NCI-H345 (cell line): Measurements from ENCODE around the gene CFAP65.
A peak's percentile ranks its signal among the peaks of the same experiment; 100 is the strongest.

Source experiments
- DNase-seq: peaks from one replicate; lab custom pipeline; 2025; lab: John Stamatoyannopoulos, UW

CFAP65 gene

DNA sequence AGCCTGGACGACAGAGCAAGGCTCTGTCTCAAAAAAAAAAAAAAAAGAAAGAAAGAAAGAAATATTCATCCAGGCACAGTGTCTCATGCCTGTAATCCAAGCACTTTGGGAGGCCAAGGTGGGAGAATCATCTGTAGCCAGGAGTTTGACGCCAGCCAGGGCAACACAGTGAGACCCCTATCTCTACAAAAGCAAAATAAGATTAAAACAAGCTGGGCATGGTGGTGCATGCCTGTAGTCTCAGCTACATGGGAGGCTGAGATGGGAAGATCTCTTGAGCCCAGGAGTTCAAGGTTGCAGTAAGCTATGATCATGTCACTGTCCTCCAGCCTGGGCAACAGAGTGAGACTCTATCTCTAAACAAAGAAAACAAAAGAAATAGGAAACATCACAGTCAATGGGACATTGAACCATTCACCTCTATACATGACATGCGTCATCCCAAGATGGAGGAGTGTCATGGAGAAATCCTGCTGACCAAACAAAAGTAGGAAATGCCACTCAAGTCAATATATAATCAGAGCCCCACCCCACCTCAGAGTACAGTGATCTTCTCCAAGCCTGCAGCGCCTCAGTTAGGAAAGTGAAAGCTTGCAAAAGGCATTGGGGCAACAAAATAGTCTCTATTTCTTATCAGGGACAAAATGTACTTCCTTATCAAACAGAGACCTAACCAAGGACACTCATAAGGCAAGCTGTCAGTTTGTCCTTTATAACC lies 66.1 kb downstream of the CFAP65 start:
- no peak for DNase-seq

DNA sequence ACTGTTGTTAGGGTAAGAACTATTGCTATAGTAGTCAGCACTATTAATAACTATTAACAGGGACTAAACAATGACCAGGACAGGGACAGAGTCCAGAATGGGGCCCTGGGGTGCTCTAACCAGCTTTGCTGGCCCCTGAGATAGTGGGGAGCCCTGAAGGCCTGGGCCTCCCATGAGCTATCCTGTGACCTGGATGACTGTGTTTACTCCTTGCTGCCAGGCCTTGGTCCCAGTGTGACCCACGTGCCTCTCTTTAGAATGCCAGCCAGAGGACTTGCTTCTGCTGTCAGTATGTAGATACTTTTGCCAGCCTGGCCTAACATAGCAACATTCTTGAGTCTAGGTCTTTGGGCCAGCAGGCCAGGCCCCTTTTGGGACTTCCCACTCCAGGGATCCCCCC lies 70.4 kb downstream of the CFAP65 start:
- no peak for DNase-seq

DNA sequence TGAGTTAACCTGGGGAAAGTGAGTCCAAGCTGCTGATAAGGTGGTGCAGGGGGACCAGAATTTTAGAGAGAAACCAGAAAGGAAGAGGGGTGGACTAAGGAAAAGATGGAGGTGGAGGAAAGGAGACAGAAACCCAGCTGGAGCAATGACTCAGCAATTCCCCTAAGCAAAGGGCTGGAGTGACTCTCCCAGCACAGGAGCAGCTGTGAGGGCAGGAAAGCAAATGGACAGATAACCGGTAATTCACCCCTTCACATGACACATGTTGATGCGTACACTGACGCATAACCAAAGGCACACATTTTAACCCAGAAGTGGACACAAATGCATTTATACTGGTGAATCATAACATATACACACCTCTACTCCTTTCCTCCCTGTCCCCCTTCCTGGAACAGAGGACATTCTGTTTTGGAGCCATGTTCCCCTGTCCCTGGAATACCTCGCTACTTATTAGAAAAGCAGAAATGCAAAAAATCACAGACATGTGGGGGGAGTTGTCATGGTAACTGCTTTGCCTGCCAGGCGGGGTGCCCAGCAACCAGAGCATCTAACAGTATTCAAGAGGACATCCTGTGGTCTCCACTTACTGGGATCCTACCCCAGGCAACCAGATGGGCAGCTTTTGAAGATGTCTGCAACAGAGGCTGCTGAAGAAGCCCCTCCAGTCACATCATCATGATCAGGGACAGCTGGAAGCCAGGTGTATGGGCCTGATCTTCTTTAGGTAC lies 77.1 kb downstream of the CFAP65 start:
- DNase-seq = peak; percentile 61

DNA sequence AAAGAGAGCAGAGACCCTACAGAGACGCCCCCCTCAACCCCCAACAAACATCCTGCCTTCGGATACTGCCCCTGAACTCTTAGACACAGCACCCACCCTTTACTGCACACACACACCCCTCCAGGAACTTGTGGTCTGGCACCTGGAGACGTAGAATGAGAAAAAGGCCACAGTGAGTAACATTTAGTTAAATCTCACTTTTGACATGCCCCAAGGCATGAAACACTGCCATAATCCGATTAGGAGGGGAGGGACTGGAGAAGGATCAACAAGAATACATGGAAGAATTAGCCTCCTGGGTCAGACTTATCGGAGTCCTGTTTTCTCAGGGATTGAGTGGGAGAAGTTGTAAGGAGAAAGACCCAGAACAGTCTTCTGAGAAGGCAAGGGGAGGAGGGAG lies 77.7 kb downstream of the CFAP65 start:
- no peak for DNase-seq

DNA sequence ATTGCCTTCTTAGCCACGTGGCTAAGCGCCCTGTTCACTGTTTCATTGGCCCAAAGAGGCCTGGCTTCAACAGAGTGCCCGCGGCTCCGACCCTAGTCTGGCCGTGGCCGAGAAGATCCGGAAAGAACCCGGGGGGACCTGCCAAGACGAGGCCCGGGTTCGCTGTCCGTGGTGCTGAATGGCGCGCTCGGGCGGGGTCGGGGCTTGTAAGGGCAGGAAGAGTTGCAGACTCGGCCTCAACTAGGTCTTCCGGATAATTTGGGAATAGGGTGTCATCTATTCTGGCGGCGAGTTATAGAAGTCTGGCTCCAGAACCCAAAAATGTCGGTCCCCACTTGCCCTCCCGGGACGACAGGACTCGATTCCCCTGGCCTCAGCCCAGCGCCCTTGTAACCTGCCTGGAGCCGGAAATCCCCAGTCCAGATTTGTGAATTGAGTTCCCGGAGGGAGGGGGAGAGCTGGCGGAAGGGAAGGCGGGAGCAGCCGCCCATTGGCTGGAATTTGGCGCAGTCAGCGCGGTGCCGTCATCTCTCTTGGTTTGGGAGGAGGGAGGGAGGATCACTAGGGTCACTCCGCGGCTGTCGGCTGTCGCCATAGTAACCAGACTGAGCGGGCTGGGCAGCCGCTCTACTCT lies 78.3 kb downstream of the CFAP65 start:
- peak; percentile 97 for DNase-seq

DNA sequence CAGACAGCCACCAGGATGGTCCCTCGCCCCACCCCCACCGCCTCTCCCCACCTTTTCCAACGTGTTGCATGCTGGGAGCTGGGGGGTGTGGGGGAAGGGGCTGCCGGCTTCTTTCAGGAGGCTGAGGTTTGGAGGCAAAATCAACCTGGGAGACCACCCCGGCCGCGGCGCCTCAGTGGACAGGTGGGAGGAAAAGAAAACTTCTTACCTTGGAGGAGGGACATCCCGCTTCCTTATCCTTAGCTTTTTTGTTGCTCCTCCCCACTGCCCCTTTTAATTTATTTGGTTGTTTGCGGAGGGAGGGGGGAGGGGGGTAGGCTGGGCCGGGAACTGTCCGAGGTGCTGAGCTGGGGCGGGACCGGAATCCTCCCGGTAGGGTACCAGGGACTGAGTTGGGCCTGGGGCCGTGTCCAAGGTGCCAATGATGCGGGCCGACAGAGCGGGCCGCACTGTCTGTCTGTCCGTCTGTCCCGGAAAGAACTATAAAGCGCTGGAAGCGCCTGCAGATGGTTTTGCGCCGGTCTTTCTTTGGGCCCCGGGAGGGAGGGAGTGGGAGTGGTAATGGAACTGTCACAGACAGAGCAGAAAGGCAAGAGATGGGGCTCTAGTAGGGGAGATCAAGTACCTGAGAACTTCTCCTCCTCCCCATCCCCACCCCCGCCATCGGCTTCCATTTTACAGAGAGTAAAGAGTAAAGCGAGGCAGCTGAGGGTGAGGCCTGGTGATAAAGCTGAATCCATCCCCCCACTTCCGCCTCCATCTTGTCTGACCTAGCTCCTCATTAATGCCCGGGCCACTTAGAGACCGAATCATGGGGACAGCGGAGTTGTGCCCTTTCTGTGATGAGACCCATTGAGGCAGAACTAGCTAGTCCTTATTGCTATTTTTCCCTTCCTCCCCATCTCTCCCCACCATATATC lies 79.4 kb downstream of the CFAP65 start:
- peak; percentile 78 for DNase-seq

DNA sequence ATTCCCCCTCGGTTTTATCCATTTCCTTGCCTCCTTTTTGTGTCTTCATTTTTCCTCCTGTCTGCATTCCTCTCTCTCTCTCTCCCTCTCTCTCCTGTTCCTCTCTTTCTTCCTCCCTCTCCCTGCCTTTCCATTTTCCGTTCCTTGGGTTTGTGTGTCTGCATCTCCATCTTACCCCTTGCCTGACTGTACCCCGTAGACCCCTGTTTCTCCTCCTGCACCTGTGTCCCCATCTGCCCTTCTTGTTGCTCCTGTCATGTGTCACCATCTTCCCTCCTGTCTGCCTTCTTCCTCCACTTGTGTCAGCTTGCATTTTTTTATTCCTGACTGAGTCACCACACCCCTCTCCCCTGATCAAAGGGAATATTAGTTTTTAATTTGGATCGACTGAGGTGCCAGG lies 80.1 kb downstream of the CFAP65 start:
- no peak for DNase-seq

DNA sequence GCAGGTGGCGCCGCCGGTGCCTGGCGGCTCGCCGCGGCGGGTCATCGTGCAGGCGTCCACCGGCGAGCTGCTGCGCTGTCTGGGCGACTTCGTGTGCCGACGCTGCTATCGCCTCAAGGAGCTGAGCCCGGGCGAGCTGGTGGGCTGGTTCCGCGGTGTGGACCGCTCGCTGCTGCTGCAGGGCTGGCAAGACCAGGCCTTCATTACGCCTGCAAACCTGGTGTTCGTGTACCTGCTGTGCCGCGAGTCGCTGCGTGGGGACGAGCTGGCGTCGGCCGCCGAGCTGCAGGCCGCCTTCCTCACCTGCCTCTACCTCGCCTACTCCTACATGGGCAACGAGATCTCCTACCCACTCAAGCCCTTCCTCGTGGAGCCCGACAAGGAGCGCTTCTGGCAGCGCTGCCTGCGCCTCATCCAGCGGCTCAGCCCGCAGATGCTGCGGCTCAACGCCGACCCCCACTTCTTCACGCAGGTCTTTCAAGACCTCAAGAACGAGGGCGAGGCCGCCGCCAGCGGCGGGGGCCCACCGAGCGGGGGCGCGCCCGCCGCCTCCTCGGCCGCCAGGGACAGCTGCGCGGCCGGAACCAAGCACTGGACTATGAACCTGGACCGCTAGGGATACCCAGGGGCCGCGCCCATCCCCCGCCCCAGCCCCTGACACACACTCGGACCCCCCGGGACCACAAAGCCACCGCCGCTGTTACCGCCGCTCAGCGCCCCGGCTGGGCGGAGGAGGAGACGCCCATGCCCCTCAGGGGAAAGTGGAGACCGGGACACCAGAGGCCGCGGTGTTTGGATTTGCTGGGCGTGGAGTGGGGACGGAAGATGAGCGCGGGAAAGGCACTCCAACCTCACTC lies 80.8 kb downstream of the CFAP65 start:
- peak; percentile 52 for DNase-seq

DNA sequence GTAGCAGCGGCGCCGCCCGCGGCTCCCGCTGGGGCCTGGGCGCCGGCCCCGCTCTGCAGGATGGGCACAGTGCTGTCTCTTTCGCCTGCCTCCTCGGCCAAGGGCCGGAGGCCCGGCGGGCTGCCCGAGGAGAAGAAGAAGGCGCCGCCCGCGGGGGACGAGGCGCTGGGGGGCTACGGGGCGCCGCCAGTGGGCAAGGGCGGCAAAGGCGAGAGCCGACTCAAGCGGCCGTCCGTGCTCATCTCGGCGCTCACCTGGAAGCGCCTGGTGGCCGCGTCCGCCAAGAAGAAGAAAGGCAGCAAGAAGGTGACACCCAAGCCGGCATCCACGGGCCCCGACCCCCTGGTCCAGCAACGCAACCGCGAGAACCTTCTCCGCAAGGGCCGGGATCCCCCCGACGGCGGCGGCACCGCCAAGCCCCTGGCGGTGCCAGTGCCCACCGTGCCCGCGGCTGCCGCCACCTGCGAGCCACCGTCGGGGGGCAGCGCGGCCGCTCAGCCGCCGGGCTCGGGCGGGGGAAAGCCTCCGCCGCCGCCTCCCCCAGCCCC lies 81.5 kb downstream of the CFAP65 start:
- no peak for DNase-seq

DNA sequence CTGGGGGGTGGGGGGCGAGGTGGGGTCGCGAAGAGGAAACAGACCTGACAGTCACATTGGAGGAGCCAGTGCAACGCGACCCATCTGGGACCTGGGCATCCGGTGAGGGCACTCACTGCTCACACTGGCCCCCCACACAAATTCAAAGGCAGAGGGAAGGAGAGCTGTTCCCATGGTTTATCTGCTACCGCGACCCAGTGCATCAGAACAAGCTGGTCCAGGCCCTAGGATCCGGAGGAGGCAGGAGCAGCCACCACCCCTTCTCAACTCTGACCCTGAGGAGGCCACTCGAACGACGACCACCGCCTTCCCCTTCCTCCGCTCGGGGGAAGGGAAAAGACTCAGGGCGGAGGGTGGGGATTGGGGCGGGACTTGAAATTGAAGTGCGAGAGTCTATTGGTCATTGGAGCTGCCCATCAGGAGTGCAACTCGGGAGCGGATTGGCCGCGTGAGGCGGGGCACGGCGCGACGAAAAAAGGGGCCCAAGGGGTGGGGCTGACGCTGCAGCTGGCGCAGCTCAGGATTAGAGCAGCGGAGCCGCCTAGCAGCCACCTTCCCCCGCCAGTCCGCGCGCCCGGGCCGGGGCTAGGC lies 82.1 kb downstream of the CFAP65 start, which contains the start of gene CDK5R2:
CDK5R2 (plus strand) TSS at position 526 of the 591 bp plus-strand sequence. CDS start 155 bp downstream, outside the sequence.
- DNase-seq = peak; percentile 97

DNA sequence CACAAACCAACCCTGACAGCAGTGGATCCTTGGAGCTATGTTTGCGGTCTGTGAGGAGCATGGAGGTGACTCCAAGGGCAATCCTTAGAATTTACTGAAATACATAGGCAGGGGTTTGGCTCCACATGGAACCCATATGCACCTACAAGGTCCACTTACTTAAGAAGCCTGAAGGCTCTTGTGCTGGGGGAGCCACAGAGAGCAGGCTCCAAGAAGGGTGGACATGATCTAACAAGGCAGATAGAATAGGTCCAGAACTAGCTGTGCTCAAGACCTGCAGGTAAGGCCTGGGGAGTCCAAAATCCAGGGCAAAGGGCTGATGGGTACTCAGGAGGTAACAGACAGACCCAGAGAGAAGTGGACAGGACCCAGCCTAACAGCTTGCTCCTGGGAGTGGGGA lies 83.0 kb downstream of the CFAP65 start:
- no peak for DNase-seq

DNA sequence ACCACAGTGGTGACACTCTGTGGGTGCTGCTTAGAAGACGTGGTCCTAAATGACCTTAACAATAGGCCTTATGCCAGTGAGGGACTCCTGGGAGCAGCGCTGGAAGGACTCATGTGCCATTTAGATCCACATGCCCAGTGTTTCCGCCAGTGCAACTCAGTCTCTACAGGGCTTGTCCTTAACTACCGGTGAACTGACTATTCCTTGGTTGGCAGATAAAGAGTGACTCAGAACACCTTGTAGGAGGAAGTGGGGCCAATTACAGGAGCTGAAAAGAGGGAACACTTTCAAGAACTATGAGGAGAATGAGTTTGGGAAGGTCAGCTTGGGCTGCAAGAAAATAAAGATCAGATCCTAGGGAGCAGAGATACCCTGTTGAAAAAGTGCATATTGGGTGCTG lies 83.6 kb downstream of the CFAP65 start:
- no peak for DNase-seq

DNA sequence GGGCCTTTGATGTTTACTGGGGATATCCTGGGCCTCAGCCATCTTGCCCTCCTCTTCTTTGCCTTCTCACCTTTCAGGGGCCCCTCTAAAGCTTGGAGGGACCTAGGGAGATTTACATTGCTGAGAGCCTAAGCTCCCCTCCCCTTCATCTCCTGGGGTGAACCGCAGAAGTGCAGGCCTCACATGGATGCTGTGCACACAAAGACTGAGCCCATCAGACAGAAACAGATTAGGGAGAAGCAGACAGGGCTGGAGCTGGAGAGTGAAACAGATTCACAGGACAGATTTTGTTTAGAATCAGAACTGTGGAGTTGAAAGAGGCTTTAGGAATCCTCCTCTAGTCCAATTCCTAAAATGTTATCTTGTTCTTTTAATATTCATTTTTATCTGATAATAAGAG lies 85.3 kb downstream of the CFAP65 start:
- DNase-seq = no peak

DNA sequence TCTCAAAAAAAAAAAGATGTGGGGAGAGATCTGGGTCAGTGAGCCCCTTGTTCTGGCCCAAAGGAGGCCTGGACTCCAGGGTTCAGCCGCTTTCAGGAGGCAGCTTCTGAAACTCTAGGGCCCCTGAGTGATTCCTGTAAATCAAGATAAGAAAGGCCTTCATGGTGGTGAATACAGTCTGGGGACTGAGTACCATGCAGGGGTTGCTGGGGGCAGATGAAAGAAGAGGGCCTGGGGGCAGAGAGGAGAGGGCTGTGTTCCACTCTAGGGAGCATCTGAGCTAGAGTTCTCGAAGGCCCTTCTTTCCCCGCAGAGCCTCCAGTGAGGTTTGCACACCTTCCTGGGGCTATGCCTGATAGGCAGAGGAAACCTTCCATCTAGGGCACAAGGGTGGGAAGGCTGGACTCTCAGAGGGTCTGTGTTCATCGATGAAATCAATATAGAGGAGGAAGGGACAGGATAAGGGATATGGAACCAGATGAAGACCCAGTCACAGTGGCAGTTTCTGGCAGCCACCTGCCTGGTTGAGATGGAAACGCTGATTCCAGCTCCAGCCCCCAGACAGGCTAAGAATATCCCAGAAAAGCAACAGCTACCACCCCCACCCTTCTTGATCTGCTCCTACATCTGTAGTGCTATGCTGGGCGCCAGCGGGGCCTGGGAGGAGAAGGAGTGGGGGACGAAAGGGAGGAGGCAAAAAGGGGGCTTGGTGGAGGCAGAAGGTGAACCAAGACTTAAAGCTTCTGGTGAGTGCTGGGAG lies 86.6 kb downstream of the CFAP65 start:
- no peak for DNase-seq

DNA sequence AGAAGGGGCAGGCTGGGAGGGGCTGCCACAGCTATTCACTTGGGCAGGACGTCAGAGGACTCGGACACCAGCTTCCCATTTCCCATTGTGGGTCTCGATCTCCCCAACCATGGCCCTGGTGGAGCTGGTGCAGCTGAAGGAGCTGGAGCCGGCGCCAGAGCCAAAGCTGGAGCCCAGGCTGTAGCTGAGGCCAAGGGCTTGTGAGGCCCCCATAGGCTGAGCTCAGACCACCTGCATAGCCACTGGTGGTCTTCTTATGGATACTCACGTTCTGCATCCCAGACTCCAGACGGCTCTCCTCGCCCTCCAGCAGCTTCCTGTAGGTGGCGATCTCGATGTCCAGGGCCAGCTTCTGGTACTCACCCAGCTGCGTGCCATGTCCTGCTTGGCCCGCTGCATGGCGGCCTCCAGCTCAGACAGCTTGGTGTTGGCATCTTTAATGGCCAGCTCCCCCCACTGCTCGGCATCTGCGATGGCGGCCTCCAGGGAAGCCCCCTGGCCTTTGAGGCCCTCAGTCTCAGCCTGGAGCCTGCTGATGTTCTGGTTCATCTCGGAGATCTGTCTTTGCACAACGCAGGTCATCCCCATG lies 87.9 kb downstream of the CFAP65 start:
- no peak for DNase-seq
